DMS114 treated with DMSO at 0.1 percent for 48 hours (cell line): ENCODE data around the gene SLC12A8.

Source experiments
- DNase-seq: peaks from one replicate; lab custom pipeline; 2025; ENCODE audit not compliant: unreplicated experiment; lab: John Stamatoyannopoulos, UW

SLC12A8 gene

GRCh38 chr3:125033616-125034015, 178.9 kb downstream of the SLC12A8 start:
- no peak for DNase-seq

GRCh38 chr3:125033135-125033534, 179.4 kb downstream of the SLC12A8 start:
- DNase-seq = no peak

GRCh38 chr3:125032683-125033082, 179.9 kb downstream of the SLC12A8 start:
- DNase-seq = no peak
